SH-SY5Y (cell line): ENCODE results near the gene VPS37D.

Source experiments
- GATA2 ChIP-seq: IDR thresholded peaks from 2 replicates; pipeline ENCODE4 v1.6.1; 2011; ENCODE audit warnings: mild to moderate bottlenecking, low read depth, low read length
- GATA3 ChIP-seq: IDR thresholded peaks from 2 replicates; pipeline ENCODE4 v1.6.1; 2011; ENCODE audit warnings: low read depth, mild to moderate bottlenecking, low read length, moderate library complexity

DNA sequence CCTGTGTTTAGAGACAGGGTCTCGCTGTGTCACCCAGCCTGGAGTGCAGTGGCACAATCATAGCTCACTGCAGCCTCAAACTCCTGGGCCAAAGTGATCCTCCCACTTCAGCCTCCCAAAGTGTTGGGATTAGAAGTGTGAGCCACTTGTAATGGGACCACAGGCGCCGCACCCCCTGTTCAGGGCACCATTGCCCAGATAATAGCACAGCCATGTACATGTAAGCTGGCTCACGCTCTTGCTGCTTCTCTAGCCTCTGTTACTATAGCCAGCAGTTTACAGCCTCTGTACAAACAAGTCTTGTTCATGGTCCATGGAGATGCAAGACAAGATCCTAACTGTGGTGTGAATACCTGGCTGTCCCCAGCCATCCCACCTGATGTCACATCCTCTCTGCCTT, 39.1 kb upstream of the VPS37D start:
- TF ChIP-seq GATA2 (no peak), GATA3 (no peak)
